Ishikawa (cell line): ENCODE measurements around the gene LUZP2.

Source experiments
- CEBPB ChIP-seq: IDR thresholded peaks from 2 replicates; pipeline ENCODE4 v1.6.1; 2012
- CREB1 ChIP-seq: IDR thresholded peaks from 2 replicates; pipeline ENCODE4 v1.6.1; 2012; ENCODE audit warnings: low read depth
- EGR1 ChIP-seq: IDR thresholded peaks from 2 replicates; pipeline ENCODE4 v1.6.1; 2012
- EP300 ChIP-seq: IDR thresholded peaks from 2 replicates; pipeline ENCODE4 v1.6.1; 2012; ENCODE audit warnings: borderline replicate concordance
- NFIC ChIP-seq: IDR thresholded peaks from 2 replicates; pipeline ENCODE4 v1.6.1; 2012
- RAD21 ChIP-seq: IDR thresholded peaks from 2 replicates; pipeline ENCODE4 v1.6.1; 2012; ENCODE audit warnings: low read depth
- REST ChIP-seq: IDR thresholded peaks from 2 replicates; pipeline ENCODE4 v1.6.1; 2012; ENCODE audit warnings: low read depth, mild to moderate bottlenecking
- TAF1 ChIP-seq: IDR thresholded peaks from 2 replicates; pipeline ENCODE4 v1.6.1; 2012; ENCODE audit warnings: low read depth, mild to moderate bottlenecking
- TCF12 ChIP-seq: IDR thresholded peaks from 2 replicates; pipeline ENCODE4 v1.6.1; 2012; ENCODE audit warnings: low read depth
- TEAD4 ChIP-seq: IDR thresholded peaks from 2 replicates; pipeline ENCODE4 v1.6.1; 2012
- USF1 ChIP-seq: IDR thresholded peaks from 2 replicates; pipeline ENCODE4 v1.6.1; 2012
- YY1 ChIP-seq: IDR thresholded peaks from 2 replicates; pipeline ENCODE4 v1.6.1; 2012; ENCODE audit warnings: low read depth
- ZBTB7A ChIP-seq: IDR thresholded peaks from 2 replicates; pipeline ENCODE4 v1.6.1; 2012; ENCODE audit warnings: low read depth
- TF ChIP-seq, protein P1 (sequence below): IDR thresholded peaks from 2 replicates; pipeline ENCODE4 v1.6.1; 2012

Gene LUZP2

DNA sequence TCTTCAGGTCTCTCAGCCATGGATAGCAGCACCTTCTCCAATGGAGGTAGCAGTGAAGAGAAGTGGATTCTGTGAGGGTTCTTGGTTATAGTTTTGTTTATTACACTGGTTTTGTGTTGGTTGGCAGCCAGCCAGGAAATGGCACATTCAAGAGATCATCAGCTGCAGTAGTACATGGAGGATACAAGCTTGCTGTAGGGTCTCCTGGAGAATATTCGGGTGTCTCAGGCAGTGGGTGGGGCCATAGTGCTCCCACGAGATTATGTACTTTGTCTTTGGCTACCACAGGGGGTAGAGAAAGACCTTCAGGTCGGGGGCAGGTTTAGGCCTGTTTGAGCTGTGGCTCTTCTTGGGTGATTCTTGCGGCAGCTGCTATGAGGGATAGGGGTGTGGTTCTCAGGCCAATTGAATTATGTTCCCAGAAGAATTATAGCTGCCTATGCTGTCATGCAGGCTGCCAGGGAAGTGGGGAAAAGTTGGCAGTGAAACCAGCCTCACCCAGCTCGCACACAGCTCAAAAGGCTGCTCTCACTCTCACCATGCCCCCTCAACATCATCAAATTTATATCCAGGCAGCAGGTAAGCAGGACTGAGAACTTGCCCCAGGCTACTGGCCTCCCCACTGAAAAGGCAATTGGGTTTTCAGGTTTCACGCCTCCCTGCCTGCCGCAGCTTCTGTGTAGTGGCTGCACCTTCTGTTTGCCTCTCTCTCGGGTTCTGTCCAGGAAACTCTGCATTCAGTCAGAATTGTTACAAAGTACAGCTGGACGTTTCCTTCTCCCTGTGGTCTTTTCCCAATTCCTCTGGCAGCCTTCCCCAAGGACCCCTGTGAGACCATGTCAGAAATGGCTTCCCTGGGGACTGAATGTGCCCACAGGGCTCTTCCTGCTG lies 435.5 kb downstream of the LUZP2 start:
- TF ChIP-seq EGR1 (no peak), REST (no peak), TCF12 (no peak), USF1 (no peak), TAF1 (no peak), CEBPB (no peak), RAD21 (no peak), CREB1 (no peak), EP300 (no peak), ZBTB7A (no peak), NFIC (no peak), YY1 (no peak)
- TF ChIP-seq, protein P1, sequence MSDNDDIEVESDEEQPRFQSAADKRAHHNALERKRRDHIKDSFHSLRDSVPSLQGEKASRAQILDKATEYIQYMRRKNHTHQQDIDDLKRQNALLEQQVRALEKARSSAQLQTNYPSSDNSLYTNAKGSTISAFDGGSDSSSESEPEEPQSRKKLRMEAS, result no peak

DNA sequence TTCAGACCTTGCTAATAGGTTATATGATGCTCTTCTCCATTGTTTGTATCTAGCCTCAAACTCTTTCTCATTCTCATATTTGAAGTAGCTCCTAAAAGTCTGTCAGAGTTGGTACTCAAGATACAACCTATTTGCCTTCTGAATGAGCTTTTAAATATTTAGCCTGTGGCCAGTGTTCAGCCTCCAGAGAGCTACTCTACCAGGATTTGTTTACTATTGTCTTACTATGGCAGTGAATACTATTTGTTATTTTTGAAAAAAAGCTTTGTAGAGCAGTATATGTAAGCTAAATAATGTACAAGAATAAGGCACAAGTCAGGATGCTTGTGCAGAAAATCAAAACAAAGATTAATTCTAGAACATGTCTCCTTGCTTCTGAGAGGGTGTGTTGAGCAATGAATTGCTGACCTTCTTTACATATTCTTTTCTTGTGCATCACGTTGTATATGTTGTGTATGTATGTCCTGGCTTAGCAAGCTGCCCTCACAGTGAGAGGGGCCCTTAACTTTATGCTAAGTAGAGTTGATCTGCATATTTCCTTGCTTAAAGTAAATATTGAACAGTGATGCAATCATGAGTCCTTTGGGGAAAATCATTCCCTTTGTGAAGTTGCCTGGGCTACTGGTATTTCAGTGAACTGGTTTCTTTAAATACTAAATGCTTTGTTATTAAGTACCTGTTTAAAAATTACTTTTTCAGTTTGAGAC lies 438.0 kb downstream of the LUZP2 start:
- no peak for TF ChIP-seq TEAD4
- TF ChIP-seq EGR1, result no peak
- no peak for TF ChIP-seq REST
- no peak for TF ChIP-seq NFIC
- no peak for TF ChIP-seq YY1
- TF ChIP-seq, protein P1, result no peak
- TF ChIP-seq ZBTB7A, result no peak
- TF ChIP-seq TCF12, result no peak
- TF ChIP-seq CREB1, result no peak
- no peak for TF ChIP-seq CEBPB
- no peak for TF ChIP-seq TAF1
- no peak for TF ChIP-seq RAD21

GRCh38 chr11:24944891-24945290 lies 448.0 kb downstream of the LUZP2 start:
- TF ChIP-seq TCF12, result no peak
- TF ChIP-seq REST, result no peak
- TF ChIP-seq, protein P1, result no peak
- TF ChIP-seq EGR1, result no peak

GRCh38 chr11:24949406-24949805 lies 452.6 kb downstream of the LUZP2 start:
- TF ChIP-seq TEAD4, result no peak
- no peak for TF ChIP-seq RAD21
- TF ChIP-seq REST, result no peak
- no peak for TF ChIP-seq ZBTB7A
- no peak for TF ChIP-seq EGR1
